ENCODE results near the gene METTL17. TPM values are rescaled to one million over a fixed set of nuclear protein-coding genes. Genes with fewer than 3 reads are reported as not detected.
"Not testable (repeated sequence)": the region's sequence is repeated elsewhere in the genome, so short reads cannot be mapped to it uniquely, and the experiment has no call there.

METTL17 gene
- total RNA-seq, 1 experiment from 2014 or later, result 39.6 TPM

DNA sequence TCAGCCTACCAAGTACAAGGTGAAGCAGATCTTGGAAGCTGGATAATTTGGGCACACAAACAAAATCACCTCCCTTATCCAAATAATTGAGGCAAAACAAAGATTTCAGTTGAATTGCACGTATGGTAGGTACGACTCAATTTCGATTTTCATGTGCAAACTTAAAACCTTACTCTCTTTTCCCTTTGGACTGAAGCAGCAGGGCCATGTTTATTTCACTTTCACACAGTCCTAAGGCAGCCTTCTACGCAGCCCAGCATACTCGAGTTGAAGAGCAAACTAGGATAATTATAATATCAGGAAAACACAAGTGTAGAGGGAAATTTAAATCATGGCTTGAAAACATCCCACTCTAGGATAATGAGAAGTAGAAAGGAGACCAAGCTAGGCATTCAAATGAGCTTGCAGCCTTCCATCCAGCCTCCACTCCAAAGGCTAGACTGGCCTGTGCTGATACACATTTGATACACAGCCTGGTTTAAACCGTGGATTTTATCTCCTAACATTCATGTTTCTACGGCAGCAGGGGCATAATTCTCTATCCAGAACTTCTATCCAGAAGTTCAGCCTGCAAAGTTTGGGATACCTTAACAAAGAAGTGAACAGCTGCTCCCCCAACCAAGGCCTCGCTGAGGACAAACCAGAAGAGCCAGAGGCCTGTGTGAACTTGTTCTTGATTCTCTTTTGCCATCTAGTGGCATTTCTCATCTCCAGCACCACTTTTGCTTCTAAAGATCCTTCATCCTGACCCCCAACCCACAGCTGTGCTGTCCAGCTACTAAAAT lies 50.0 kb downstream of the METTL17 start:
- no peak overlapping the region for H3K4me3 ChIP-seq (ENCODE audit: low read depth in 2 of 2, low read length in 2 of 2)
- ATAC-seq (peak; percentile 94), DNase-seq (ENCODE audit: low read depth, low spot score) (no peak)
- H3K27ac ChIP-seq (ENCODE audit: low read length), result no peak overlapping the region
- no peaks in the 10 kb centered on the region; the same call in none of the 2 replicates for H3K27me3 ChIP-seq (ENCODE audit: control insufficient read depth, insufficient read depth, low read length)
- H3K36me3 ChIP-seq (ENCODE audit: control insufficient read depth, insufficient read depth, low read length), result no peaks in the 10 kb centered on the region
- H3K9me3 ChIP-seq (ENCODE audit: control insufficient read depth, insufficient read depth, low read depth, low read length), result no peaks in the 10 kb centered on the region
- BruUV-seq (replicated peaks), result no TSS peak
- CTCF ChIA-PET, result interaction anchor here (0.6 to 2.8 kb wide), 3 partner anchors 25 to 65 kb away, joined by 3 to 33 read pairs (median 5); no protein-coding TSS in a partner anchor
- TF ChIP-seq, protein P1, sequence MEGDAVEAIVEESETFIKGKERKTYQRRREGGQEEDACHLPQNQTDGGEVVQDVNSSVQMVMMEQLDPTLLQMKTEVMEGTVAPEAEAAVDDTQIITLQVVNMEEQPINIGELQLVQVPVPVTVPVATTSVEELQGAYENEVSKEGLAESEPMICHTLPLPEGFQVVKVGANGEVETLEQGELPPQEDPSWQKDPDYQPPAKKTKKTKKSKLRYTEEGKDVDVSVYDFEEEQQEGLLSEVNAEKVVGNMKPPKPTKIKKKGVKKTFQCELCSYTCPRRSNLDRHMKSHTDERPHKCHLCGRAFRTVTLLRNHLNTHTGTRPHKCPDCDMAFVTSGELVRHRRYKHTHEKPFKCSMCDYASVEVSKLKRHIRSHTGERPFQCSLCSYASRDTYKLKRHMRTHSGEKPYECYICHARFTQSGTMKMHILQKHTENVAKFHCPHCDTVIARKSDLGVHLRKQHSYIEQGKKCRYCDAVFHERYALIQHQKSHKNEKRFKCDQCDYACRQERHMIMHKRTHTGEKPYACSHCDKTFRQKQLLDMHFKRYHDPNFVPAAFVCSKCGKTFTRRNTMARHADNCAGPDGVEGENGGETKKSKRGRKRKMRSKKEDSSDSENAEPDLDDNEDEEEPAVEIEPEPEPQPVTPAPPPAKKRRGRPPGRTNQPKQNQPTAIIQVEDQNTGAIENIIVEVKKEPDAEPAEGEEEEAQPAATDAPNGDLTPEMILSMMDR (IDR thresholded peaks at IDR 0.05), result peak; percentile 71
- TF ChIP-seq POLR2AphosphoS5 (IDR thresholded peaks at IDR 0.05; ENCODE audit: low read depth, low read length), result no peak
- intact Hi-C loops (cut with micrococcal nuclease; ENCODE audit: unreplicated experiment), result loop anchor here (2.0 kb wide), 1 partner anchor 25 kb away; no protein-coding TSS in a partner anchor
- in situ Hi-C loops (cut with HindIII; ENCODE audit: low pct_unique_long_range_greater_than_20kb, low sequenced_read_pairs), result no loop called here
- POLR2A ChIA-PET, result no interaction called here
- no peaks in the 10 kb centered on the region for H3K4me1 ChIP-seq (ENCODE audit: control insufficient read depth, insufficient read depth, low read length)

DNA sequence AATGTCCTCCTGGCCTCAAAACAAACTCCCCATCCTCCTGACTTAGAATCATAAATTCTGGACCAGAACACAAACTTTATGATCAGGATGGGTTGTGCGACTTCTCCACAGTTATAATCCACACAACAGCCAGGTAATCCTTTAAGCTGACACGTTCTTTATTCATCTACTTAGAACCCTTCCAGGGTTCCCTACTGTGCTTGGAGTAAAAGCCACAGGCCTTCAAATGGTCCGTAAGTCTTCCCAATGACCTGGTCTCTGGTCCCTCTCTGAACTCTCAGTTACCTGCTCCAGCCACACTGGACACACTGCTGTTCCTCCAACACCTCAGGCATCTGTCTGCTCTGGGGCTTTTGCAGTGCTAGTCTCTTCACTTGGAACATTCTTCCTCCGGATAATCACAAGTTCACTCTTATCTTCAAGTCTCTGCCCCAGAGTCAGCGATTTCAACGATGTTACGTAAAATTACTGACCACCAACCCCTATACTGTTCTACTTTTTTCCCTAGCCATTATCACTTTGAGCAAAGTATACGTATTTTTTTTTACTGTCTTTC lies 50.7 kb downstream of the METTL17 start:
- POLR2A ChIA-PET, result no interaction called here
- in situ Hi-C loops (cut with HindIII; ENCODE audit: low pct_unique_long_range_greater_than_20kb, low sequenced_read_pairs), result no loop called here
- Histone ChIP-seq H3K27me3 (ENCODE audit: control insufficient read depth, insufficient read depth, low read length) (peaks cover under 1% of the 10 kb centered on the region), H3K4me1 (ENCODE audit: control insufficient read depth, insufficient read depth, low read length) (no peaks in the 10 kb centered on the region), H3K9me3 (ENCODE audit: control insufficient read depth, insufficient read depth, low read depth, low read length) (no peaks in the 10 kb centered on the region), H3K27ac (ENCODE audit: low read length) (no peak overlapping the region), H3K36me3 (ENCODE audit: control insufficient read depth, insufficient read depth, low read length) (no peaks in the 10 kb centered on the region), H3K4me3 (ENCODE audit: low read depth in 2 of 2, low read length in 2 of 2) (no peak overlapping the region)
- DNase-seq (ENCODE audit: low read depth, low spot score) (no peak), ATAC-seq (peak; percentile 34; the same call in 1 of the 2 replicates)
- no TSS peak for BruUV-seq (replicated peaks)
- CTCF ChIA-PET, result interaction anchor here (0.6 to 2.8 kb wide), 4 partner anchors 25 to 532 kb away, joined by 3 to 33 read pairs (median 4); no protein-coding TSS in a partner anchor
- intact Hi-C loops (cut with micrococcal nuclease; ENCODE audit: unreplicated experiment), result loop anchor here (2.0 kb wide), 1 partner anchor 26 kb away; no protein-coding TSS in a partner anchor
- TF ChIP-seq, protein P1 (IDR thresholded peaks at IDR 0.05), result peak; percentile 41
- TF ChIP-seq POLR2AphosphoS5 (IDR thresholded peaks at IDR 0.05; ENCODE audit: low read depth, low read length), result no peak

DNA sequence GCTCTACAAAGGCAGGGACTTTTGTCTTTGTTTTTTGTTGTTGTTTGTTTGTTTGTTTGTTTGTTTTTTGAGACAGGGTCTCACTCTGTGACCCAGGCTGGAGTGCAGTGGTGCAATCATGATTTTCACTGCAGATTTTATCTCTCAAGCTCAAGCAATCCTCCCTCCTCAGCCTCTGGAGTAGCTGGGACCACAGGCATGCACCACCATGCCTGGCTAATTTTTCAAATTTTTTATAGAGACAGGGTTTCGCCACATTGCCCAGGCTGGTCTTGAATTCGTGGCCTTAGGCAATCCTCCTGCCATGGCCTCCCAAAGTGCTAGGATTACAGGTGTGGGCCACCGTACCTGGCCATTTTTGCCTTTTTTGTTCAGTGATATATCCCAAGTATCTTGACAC lies 51.2 kb downstream of the METTL17 start:
- H3K27me3 ChIP-seq (ENCODE audit: control insufficient read depth, insufficient read depth, low read length); H3K36me3 ChIP-seq (ENCODE audit: control insufficient read depth, insufficient read depth, low read length); H3K4me1 ChIP-seq (ENCODE audit: control insufficient read depth, insufficient read depth, low read length); H3K27ac ChIP-seq (ENCODE audit: low read length); in situ Hi-C loops (cut with HindIII; ENCODE audit: low pct_unique_long_range_greater_than_20kb, low sequenced_read_pairs); POLR2A ChIA-PET; H3K4me3 ChIP-seq (ENCODE audit: low read depth in 2 of 2, low read length in 2 of 2); H3K9me3 ChIP-seq (ENCODE audit: control insufficient read depth, insufficient read depth, low read depth, low read length); BruUV-seq (replicated peaks); ATAC-seq; DNase-seq (ENCODE audit: low read depth, low spot score): not testable (repeated sequence)
- CTCF ChIA-PET, result interaction anchor here (0.7 to 2.8 kb wide), 2 partner anchors 26 to 532 kb away, joined by 3 to 33 read pairs; no protein-coding TSS in a partner anchor
- intact Hi-C loops (cut with micrococcal nuclease; ENCODE audit: unreplicated experiment), result loop anchor here (2.0 kb wide), 1 partner anchor 26 kb away; no protein-coding TSS in a partner anchor

Data from Panc1 (cell line).